C4-2B (cell line): ENCODE data around the gene PLXNA4.

Experiments
- ZFX ChIP-seq: fragments of 450-650 bp; IDR thresholded peaks from 2 replicates; pipeline ENCODE4 v1.6.1; 2017
- TF ChIP-seq, protein P1 (sequence below): fragments of 450-650 bp; conservative IDR thresholded peaks from 2 replicates; pipeline ENCODE4 v1.5.1; 2017; ENCODE audit warnings: mild to moderate bottlenecking

GRCh38 chr7:132171130-132171576 lies 405.1 kb downstream of the PLXNA4 start:
- TF ChIP-seq, protein P1, sequence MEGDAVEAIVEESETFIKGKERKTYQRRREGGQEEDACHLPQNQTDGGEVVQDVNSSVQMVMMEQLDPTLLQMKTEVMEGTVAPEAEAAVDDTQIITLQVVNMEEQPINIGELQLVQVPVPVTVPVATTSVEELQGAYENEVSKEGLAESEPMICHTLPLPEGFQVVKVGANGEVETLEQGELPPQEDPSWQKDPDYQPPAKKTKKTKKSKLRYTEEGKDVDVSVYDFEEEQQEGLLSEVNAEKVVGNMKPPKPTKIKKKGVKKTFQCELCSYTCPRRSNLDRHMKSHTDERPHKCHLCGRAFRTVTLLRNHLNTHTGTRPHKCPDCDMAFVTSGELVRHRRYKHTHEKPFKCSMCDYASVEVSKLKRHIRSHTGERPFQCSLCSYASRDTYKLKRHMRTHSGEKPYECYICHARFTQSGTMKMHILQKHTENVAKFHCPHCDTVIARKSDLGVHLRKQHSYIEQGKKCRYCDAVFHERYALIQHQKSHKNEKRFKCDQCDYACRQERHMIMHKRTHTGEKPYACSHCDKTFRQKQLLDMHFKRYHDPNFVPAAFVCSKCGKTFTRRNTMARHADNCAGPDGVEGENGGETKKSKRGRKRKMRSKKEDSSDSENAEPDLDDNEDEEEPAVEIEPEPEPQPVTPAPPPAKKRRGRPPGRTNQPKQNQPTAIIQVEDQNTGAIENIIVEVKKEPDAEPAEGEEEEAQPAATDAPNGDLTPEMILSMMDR = no peak
- TF ChIP-seq ZFX = no peak
